NK-92 (cell line): Measurements from ENCODE around the gene KLHL2.
"Not testable (repeated sequence)": the region's sequence is repeated elsewhere in the genome, so short reads cannot be mapped to it uniquely, and the experiment has no call there.

Experiments
- DNase-seq: peaks from one replicate; lab custom pipeline; 2025; ENCODE audit not compliant: unreplicated experiment; lab: John Stamatoyannopoulos, UW

The KLHL2 gene

GRCh38 chr4:165201806-165202205 lies 5.6 kb upstream of the KLHL2 start:
- DNase-seq: no peak

GRCh38 chr4:165203541-165204461 lies 3.6 kb upstream of the KLHL2 start:
- no peak for DNase-seq

DNA sequence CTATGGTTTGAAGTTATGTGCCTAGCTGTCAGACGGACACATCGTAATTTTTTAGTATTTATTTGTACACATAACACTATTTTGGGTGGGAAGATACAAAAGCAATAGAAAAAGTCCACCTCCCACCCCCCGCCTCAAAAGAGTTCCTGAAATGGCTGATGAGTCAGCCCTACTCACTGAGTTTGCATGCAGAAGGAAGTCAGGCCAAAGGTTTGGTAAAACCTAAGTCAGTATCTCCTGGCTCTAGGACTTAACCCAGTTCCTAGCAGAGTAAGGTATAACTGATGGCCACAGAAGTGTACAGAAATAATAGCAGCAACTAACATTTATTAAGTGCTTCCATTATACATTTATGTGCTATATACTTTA lies 2.9 kb upstream of the KLHL2 start:
- no peak for DNase-seq

GRCh38 chr4:165207016-165207430 lies 338 bp upstream of the KLHL2 start:
- DNase-seq: no peak

DNA sequence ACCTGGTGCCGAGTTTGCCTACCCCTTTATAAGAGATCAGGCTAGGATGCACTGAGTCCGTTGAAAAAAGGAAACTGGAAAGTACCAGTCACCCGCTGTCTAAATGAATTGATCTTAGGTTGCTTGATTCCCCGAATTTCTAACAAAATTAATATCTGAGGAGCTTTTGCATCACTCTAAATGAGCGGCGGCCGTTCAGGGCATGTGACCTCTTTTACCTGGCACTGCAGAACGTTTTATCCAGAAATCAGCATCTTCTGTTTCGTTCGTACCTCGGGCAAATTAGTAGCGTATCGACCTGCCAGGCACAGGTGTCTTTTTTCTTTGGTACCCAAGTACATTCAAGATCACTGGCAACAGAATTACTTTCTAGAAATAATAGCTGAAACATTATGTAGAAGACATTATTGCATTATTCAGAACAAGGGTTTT lies 876 bp downstream of the KLHL2 start:
- DNase-seq: no peak

DNA sequence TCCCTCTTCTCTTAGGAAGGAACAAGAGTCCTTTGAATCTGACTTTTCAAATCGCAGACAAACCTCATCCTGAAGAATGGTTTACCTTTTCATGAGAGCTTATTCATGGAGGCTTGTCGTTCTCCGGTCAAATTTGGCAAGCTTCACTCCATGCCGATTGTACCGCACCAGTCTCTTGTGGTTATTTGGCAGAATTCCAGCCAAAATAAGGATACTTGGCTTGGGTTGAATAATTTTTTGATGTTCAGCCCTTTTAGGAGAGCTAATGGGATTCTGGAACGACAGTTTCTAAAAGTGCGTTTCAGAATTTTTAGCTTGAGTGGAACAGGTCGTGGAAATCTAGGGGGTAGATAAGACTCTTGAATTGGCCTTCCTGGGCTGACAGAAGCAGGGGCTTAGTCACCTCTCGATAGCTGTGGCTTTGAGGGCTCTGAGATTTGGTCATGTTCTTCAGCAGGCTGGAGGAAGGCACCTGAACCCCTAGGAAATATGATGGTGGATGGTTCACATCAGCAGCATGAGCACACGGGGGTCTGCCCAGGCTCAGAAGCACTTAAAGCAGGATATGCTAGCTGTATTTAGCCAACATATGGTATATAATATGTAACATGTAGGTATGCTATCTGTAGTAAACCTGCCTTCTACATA lies 1.5 kb downstream of the KLHL2 start:
- no peak for DNase-seq

- no peak for DNase-seq
These were observed 2.4 kb downstream of the KLHL2 start for GRCh38 chr4:165209796-165210195.

DNA sequence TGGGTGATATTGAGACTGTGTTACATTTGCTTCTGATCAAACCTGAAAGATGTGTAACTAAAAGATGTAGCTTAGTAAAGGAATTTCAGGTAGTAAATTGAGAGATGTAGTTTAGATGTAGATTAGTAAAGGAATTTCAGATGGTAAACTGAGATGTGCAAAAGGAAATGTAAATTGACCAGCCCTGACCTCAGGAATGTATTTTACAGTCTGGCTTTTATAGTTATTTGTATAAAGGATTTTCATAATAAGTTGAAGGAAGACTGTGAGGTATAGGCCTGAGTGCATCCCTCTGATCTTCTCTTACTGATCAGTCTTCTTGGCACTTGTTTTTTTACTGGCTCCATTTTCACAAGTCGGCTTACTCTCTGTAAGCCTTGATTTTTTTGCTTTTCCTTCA lies 3.2 kb downstream of the KLHL2 start:
- DNase-seq: no peak

GRCh38 chr4:165212647-165213046 lies 5.3 kb downstream of the KLHL2 start:
- not testable (repeated sequence) for DNase-seq

DNA sequence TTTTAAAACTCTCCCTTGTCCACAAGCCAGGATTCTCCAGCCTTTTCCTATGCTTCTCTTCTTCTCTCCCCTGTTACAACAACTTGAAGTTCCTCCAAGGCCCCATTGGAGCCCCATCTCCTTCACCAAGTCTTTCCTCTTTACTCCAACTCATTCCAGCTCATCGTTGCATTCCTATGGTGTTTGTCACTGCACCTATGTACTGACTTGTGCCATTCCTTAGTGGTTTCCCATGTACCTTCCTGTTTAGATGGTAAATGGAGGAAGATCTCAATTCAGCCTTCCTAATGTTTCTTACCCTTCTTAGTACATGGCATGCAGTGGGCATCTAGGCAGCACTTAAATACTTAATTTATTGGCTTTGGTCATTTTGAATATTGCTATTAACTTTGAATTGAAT lies 6.0 kb downstream of the KLHL2 start:
- DNase-seq: not testable (repeated sequence)

DNA sequence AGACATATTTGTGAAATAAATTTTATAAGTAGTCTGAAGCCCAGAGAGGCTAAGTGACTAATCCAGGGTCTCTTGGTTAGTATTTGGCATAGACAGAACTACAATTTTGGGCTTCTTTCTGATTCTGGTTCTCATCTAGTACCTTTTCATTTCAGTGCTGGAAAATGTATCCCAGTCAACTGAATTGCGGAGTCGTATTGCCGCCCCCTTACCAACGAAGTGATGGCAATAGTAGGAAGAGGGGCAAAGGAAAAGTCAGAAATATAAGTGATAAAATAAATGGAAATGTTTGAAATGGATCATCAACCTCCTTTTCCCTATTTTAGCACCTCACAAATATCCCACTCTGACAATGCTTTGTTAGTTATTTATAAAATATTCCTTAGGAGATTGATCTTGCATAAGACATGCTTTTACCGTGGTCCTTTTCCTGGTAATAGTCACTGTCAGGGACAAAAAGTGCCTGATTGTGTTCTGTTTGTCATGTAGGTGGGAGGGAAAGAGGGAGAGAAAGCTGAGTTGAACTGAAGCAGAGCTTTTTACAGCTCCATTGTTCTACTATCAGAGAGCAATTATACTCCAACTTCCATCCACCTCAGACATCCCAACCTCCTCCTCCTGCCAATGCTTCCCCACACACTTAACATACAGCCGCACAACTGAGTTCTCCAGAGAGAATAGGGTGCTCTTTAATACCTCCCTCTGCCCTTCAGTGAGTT lies 6.8 kb downstream of the KLHL2 start:
- DNase-seq: not testable (repeated sequence)

- DNase-seq: not testable (repeated sequence)
These were observed 7.8 kb downstream of the KLHL2 start for GRCh38 chr4:165215034-165215751.

DNA sequence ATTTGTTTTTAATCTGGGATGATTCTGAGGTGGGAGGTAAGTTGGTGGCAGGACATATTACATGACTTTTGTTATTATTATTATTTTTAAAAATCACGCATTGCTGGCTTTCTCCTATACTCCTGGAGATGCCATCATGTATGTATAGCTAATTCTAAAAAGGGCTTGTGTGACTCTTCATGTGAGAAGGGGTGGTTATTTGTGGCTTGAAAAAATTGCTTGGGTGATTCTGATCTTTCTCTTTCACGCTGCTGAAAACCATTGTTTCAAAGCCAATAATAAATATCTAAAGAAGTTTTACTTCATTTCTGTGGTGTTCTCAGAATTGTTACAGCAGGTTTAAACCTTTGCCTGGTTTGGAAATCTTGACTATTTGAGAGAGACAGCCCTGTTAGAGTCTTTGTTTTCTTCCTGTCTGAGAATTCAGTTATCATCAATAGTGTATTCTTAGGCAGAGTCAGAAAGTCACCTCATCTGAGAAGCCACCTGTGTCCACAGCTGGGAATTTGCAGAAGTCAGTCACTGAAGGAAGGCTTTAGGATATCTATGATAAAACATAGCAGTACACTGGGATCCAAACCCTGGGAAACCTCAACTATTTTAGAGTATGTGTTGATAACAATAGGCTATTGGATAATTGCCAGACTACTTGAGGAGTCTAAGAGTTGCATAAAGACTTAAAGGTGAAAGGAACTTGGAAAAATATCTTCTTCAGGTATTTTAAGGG lies 8.6 kb downstream of the KLHL2 start:
- not testable (repeated sequence) for DNase-seq

DNA sequence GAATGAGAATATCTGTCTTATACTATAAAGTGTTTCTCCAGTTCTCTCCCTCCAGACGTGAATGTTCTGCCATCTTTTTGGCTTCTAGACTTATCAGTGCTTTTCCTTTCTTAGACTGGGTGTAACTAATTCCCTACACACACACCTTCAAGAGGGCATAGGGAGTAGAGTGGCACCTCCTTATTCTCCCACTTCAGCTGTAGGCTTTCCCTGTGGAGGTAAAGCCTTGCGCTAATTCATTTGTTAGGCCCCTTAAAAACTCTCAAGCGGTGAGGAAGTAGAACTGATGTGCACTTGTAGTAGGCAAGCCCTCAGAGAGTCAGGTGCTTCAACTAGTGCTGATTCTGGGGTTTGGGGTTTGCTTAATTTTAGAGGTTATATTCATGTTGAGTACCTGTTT lies 10.0 kb downstream of the KLHL2 start:
- DNase-seq: no peak

GRCh38 chr4:165221306-165221705 lies 13.9 kb downstream of the KLHL2 start:
- not testable (repeated sequence) for DNase-seq

DNA sequence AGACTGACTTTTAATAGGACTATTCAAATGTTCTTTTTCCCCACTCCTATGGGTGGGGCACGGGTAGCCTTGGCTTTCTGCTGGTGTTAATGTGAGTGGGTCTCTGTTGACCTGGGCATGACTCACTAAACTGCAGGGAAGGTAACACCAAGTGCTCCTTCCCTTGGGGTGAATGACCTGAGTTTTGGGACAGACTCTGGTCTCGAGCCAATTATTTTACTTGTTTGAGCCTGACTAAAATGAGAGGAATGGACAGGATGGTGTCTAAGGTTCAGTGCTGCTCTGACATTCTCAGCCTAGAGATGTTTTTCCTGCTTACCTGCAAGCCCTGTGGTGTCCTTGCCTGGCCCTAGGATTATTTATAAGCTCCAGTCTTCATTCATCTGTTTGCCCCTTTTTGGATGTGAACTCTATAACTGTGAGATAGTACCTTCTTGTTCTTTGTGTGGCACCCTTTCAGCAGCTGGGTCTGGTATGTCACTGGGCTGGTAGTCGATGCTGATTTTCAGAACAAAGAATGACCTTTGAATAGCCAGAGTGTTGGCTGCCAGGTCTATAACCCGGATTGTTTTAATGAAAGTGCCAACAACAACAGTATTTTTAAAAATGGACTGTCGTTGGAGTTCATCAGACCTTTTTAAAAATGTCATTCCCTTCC lies 14.8 kb downstream of the KLHL2 start:
- not testable (repeated sequence) for DNase-seq

GRCh38 chr4:165222651-165222994 lies 15.3 kb downstream of the KLHL2 start:
- DNase-seq: no peak

DNA sequence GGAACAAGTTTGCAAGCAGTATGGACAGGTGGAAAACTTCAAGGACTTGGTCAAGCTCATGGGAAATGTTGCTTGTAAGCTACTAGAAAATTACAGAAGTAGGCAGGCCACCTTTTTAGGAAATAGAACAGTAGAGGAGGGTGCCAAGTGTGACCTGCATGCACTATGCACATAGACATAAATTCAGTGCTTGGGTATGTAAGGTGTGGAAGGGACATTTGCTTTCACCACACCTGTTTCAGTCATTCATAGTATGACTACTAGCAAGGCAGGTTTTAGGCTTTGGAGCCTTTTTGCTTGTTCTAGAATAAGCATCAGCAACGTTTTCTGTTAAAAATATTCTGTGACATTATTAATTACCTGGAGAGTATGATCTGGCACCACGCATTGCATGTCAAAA lies 20.0 kb downstream of the KLHL2 start:
- not testable (repeated sequence) for DNase-seq

DNA sequence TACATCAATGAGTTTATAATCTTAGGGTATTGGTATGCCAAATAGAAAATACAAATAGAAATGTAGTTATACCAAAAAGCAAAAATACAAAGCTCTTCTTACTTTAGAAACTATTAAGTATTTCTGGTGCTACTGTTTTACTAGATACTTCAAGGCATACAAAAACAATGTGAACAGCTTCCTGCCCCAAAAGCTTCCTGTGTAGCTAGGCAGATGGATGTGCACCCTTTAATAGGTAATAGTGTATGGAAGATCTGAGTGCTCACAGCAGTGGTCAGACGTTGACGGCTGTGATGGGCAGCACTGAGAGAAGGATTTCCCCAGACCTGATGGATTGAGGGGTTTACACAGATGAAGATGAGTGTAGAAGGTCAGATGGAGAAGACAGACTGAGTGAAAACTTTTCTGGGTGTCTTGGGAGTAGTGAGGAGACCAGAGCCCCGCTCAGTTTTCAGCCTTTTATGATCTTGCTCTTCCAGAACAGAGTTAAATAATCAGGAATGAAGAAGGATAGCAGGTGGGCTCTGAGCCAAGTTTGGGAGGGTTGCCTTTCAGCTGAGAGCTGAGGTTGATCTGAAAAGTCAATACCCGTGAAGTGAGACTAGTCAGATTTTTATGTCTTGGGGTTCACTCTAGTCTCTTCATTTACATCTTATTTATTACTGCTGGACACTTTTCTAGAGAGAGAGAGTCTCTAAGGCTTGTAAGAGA lies 22.3 kb downstream of the KLHL2 start:
- DNase-seq: not testable (repeated sequence)
